ENCODE data around the gene BTBD3. TPM values are rescaled to one million over a fixed set of nuclear protein-coding genes. Genes with fewer than 3 reads are reported as not detected.

BTBD3 gene
- total and polyA plus RNA-seq, 2 experiments from 2014 or later = 15.5 to 33.2 TPM

DNA sequence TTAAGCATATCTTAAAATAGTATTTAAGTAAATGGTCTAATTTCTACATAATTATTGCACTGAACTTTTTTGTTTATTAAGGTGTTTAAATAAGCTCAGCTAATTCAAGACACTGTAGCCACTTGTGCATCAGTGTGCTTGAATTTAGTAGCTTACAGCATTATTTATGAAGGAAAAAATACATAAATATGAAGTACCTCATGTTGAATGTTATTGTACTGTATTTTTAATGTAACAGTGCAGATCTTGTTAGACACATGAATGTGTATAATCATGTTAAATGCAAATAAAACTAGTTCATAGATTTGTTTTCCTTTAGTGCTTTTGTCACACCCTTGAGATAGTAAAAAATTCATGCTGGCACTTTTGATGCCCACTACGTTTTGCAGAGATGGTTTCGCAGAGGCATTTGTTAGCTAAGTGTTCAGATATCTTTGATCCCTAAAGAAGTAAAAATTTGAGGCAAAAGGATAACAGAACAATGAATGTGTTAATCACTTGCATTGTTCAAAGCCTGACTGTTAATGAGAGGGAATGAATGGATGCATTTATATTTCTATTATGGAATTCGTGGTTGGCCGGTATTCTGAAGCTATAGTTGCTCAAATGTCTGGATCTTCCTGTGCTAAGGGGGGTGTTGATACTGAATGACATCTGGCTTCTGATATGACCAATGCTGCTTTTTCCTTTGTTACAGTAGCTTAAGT is 8.8 kb downstream of the BTBD3 start:
- no peak for DNase-seq (ENCODE audit: low read depth in 1 of 2, low spot score in 1 of 2)
- Histone ChIP-seq H3K4me1 (ENCODE audit: low read depth) (no peaks in the 10 kb centered on the region), H3K9me3 (ENCODE audit: low read depth) (no peaks in the 10 kb centered on the region), H3K4me3 (no peak overlapping the region), H3K27ac (no peak overlapping the region), H3K27me3 (no peaks in the 10 kb centered on the region), H3K36me3 (peaks cover 19% of the 10 kb centered on the region)
- TF ChIP-seq CTCF (IDR thresholded peaks at IDR 0.05; ENCODE audit: low read depth, low read length) = no peak

- no peaks in the 10 kb centered on the region for H3K27me3 ChIP-seq
- no peak for DNase-seq (ENCODE audit: low read depth in 1 of 2, low spot score in 1 of 2)
- no peak for TF ChIP-seq CTCF (IDR thresholded peaks at IDR 0.05; ENCODE audit: low read depth, low read length)
- H3K4me1 ChIP-seq (ENCODE audit: low read depth) = no peaks in the 10 kb centered on the region
- H3K36me3 ChIP-seq = peaks cover 5% of the 10 kb centered on the region
- no peaks in the 10 kb centered on the region for H3K9me3 ChIP-seq (ENCODE audit: low read depth)
- no peak overlapping the region for H3K4me3 ChIP-seq
- H3K27ac ChIP-seq = no peak overlapping the region
These were observed 12.3 kb downstream of the BTBD3 start for GRCh38 chr20:11929947-11930346.

GRCh38 chr20:11935212-11936154 is 17.8 kb downstream of the BTBD3 start:
- H3K27me3 ChIP-seq = no peaks in the 10 kb centered on the region
- H3K9me3 ChIP-seq (ENCODE audit: low read depth) = no peaks in the 10 kb centered on the region
- H3K4me3 ChIP-seq = no peak overlapping the region
- H3K27ac ChIP-seq = no peak overlapping the region
- TF ChIP-seq CTCF (IDR thresholded peaks at IDR 0.05; ENCODE audit: low read depth, low read length) = no peak
- H3K4me1 ChIP-seq (ENCODE audit: low read depth) = no peaks in the 10 kb centered on the region
- no peak for DNase-seq (ENCODE audit: low read depth in 1 of 2, low spot score in 1 of 2)
- H3K36me3 ChIP-seq = no peaks in the 10 kb centered on the region

GRCh38 chr20:11936157-11936556 is 18.5 kb downstream of the BTBD3 start:
- Histone ChIP-seq H3K9me3 (ENCODE audit: low read depth) (no peaks in the 10 kb centered on the region), H3K4me1 (ENCODE audit: low read depth) (no peaks in the 10 kb centered on the region), H3K36me3 (no peaks in the 10 kb centered on the region), H3K27me3 (no peaks in the 10 kb centered on the region), H3K4me3 (no peak overlapping the region), H3K27ac (no peak overlapping the region)
- TF ChIP-seq CTCF (IDR thresholded peaks at IDR 0.05; ENCODE audit: low read depth, low read length) = no peak
- DNase-seq (ENCODE audit: low read depth in 1 of 2, low spot score in 1 of 2) = no peak

- no peak for DNase-seq (ENCODE audit: low read depth in 1 of 2, low spot score in 1 of 2)
- Histone ChIP-seq H3K27me3 (no peaks in the 10 kb centered on the region), H3K4me3 (no peak overlapping the region), H3K27ac (no peak overlapping the region), H3K9me3 (ENCODE audit: low read depth) (no peaks in the 10 kb centered on the region), H3K36me3 (no peaks in the 10 kb centered on the region), H3K4me1 (ENCODE audit: low read depth) (no peaks in the 10 kb centered on the region)
- TF ChIP-seq CTCF (IDR thresholded peaks at IDR 0.05; ENCODE audit: low read depth, low read length) = no peak
These were observed 19.5 kb downstream of the BTBD3 start for GRCh38 chr20:11937230-11937629.

Measured in cardiac muscle cell (in vitro differentiated cells and primary cell).